Measurements from ENCODE around the gene MSANTD1. TPM values are rescaled to one million over a fixed set of nuclear protein-coding genes. Genes with fewer than 3 reads are reported as not detected.

Gene MSANTD1
- total RNA-seq, 1 experiment from 2014 or later = 0.71 TPM

DNA sequence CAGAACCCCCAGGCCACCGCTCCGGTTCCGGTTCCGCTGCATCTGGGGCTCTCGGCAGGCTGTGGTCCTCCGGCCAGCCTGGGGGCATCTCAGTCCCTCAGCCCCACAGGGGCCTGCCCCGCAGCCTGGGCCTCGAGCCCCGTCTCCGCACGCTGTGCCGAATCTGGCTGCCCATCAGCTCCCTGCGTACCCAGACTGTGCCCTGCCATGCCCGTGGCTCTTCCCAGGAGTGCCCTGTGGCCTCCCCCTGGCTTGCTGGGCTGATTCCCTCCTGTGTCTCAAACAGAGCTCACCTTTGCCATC lies 830 bp upstream of the MSANTD1 start:
- CTCF ChIA-PET = no interaction called here
- intact Hi-C loops (cut with micrococcal nuclease) = no loop called here

GRCh38 chr4:3249711-3250437 lies 915 bp downstream of the MSANTD1 start:
- TF ChIP-seq CTCF (IDR thresholded peaks at IDR 0.05 in 2 of 3, conservative IDR thresholded peaks at IDR 0.05 in 1 of 3; ENCODE audit: borderline replicate concordance in 1 of 3, insufficient read depth in 1 of 3, low read depth in 2 of 3, low read length in 2 of 3) (no peak), FOSL1 (IDR thresholded peaks at IDR 0.05; ENCODE audit: low read depth) (no peak), TCF7L2 (IDR thresholded peaks at IDR 0.05; ENCODE audit: borderline replicate concordance, extremely low read depth, insufficient read depth, insufficient read length) (no peak), POLR2A (IDR thresholded peaks at IDR 0.05; ENCODE audit: borderline replicate concordance, extremely low read depth, insufficient read depth, insufficient read length) (no peak), EZH2 (IDR thresholded peaks at IDR 0.05) (no peak), SRF (IDR thresholded peaks at IDR 0.05; ENCODE audit: low read depth) (no peak), CBX3 (IDR thresholded peaks at IDR 0.05; ENCODE audit: low read depth) (no peak), ATF3 (IDR thresholded peaks at IDR 0.05) (no peak)
- Histone ChIP-seq H3K79me2 (ENCODE audit: insufficient read depth, low read length) (no peaks in the 10 kb centered on the region), H3K9me2 (ENCODE audit: insufficient read depth) (no peaks in the 10 kb centered on the region), H3K27ac (ENCODE audit: low read depth, low read length) (no peak overlapping the region), H3K4me3 (replicated peaks in 1 of 2; ENCODE audit: low read depth in 1 of 2, low read length in 2 of 2) (no peak overlapping the region), H4K20me1 (ENCODE audit: insufficient read depth) (no peaks in the 10 kb centered on the region), H2AFZ (ENCODE audit: low read depth, low read length, poor library complexity, severe bottlenecking) (no peak overlapping the region), H3K4me2 (ENCODE audit: low read length) (no peak overlapping the region), H3K36me3 (ENCODE audit: control insufficient read depth in 1 of 2, insufficient read depth in 2 of 2, low read length in 2 of 2) (no peaks in the 10 kb centered on the region), H3K4me1 (ENCODE audit: control insufficient read depth in 1 of 2, insufficient read depth in 2 of 2, low read length in 2 of 2) (no peaks in the 10 kb centered on the region), H3K27me3 (ENCODE audit: insufficient read depth, low read length) (no peaks in the 10 kb centered on the region), H3K9me3 (ENCODE audit: control insufficient read depth in 1 of 2, insufficient read depth in 1 of 2, low read depth in 1 of 2, low read length in 2 of 2) (no peaks in the 10 kb centered on the region), H3K9ac (ENCODE audit: low read length) (no peak overlapping the region)
- no peak for ATAC-seq
- CTCF ChIA-PET = no interaction called here
- POLR2A ChIA-PET = no interaction called here
- RAD21 ChIA-PET (ENCODE audit: low non-redundant PET in 1 of 2, low total read pairs in 2 of 2, uncharacterized antibody in 2 of 2, unreplicated experiment in 2 of 2) = no interaction called here
- intact Hi-C loops (cut with micrococcal nuclease) = no loop called here
- no peak for DNase-seq (ENCODE audit: low read depth, low spot score)
- no TSS peak for BruUV-seq (replicated peaks)

More for the DNA sequence above, 830 bp upstream of the MSANTD1 start:
- Histone ChIP-seq H2AFZ (ENCODE audit: low read depth, low read length, poor library complexity, severe bottlenecking) (no peak overlapping the region), H3K4me2 (ENCODE audit: low read length) (no peak overlapping the region), H3K4me1 (ENCODE audit: control insufficient read depth in 1 of 2, insufficient read depth in 2 of 2, low read length in 2 of 2) (no peaks in the 10 kb centered on the region), H3K27ac (ENCODE audit: low read depth, low read length) (no peak overlapping the region), H3K4me3 (replicated peaks in 1 of 2; ENCODE audit: low read depth in 1 of 2, low read length in 2 of 2) (no peak overlapping the region), H3K27me3 (ENCODE audit: insufficient read depth, low read length) (no peaks in the 10 kb centered on the region), H4K20me1 (ENCODE audit: insufficient read depth) (no peaks in the 10 kb centered on the region), H3K9me3 (ENCODE audit: control insufficient read depth in 1 of 2, insufficient read depth in 1 of 2, low read depth in 1 of 2, low read length in 2 of 2) (no peaks in the 10 kb centered on the region), H3K36me3 (ENCODE audit: control insufficient read depth in 1 of 2, insufficient read depth in 2 of 2, low read length in 2 of 2) (no peaks in the 10 kb centered on the region), H3K9ac (ENCODE audit: low read length) (no peak overlapping the region), H3K79me2 (ENCODE audit: insufficient read depth, low read length) (no peaks in the 10 kb centered on the region), H3K9me2 (ENCODE audit: insufficient read depth) (no peaks in the 10 kb centered on the region)
- ChIA-PET RAD21 (ENCODE audit: low non-redundant PET in 1 of 2, low total read pairs in 2 of 2, uncharacterized antibody in 2 of 2, unreplicated experiment in 2 of 2) (no interaction called here), POLR2A (no interaction called here)
- no peak for DNase-seq (ENCODE audit: low read depth, low spot score)
- no peak for ATAC-seq
- TF ChIP-seq EZH2phosphoT487 (IDR thresholded peaks at IDR 0.05; ENCODE audit: borderline replicate concordance) (no peak), CBX3 (IDR thresholded peaks at IDR 0.05; ENCODE audit: low read depth) (no peak), ZFX (IDR thresholded peaks at IDR 0.05) (no peak), JUND (IDR thresholded peaks at IDR 0.05) (no peak), CEBPB (IDR thresholded peaks at IDR 0.05; ENCODE audit: low read depth) (no peak), EGR1 (IDR thresholded peaks at IDR 0.05; ENCODE audit: low read depth) (no peak)
- BruUV-seq (replicated peaks) = no TSS peak

All from HCT116 (cell line).